Thyroid gland (tissue), 4 donors: ENCODE data around the gene RFX3.

Source experiments
- POLR2A ChIP-seq, 2 donors: fragments of 450-650 bp; IDR thresholded peaks; one replicate each; pipeline ENCODE4 v1.6.1; 2017; ENCODE audit warnings: antibody characterized with exemption in 2 of 2, mild to moderate bottlenecking in 2 of 2, moderate library complexity in 1 of 2
- TF ChIP-seq, protein P1 (sequence below), 6 experiments: fragments of 200-600 bp in 3 of 6; fragments of 450-650 bp in 3 of 6; sonication (generic) in 3 of 6; IDR thresholded peaks; one replicate each; pipeline ENCODE4 v1.5.1; 2016 to 2019; ENCODE audit warnings: antibody characterized with exemption in 6 of 6, mild to moderate bottlenecking in 2 of 6, inconsistent platforms in 1 of 6, moderate library complexity in 1 of 6

- TF ChIP-seq, protein P1, sequence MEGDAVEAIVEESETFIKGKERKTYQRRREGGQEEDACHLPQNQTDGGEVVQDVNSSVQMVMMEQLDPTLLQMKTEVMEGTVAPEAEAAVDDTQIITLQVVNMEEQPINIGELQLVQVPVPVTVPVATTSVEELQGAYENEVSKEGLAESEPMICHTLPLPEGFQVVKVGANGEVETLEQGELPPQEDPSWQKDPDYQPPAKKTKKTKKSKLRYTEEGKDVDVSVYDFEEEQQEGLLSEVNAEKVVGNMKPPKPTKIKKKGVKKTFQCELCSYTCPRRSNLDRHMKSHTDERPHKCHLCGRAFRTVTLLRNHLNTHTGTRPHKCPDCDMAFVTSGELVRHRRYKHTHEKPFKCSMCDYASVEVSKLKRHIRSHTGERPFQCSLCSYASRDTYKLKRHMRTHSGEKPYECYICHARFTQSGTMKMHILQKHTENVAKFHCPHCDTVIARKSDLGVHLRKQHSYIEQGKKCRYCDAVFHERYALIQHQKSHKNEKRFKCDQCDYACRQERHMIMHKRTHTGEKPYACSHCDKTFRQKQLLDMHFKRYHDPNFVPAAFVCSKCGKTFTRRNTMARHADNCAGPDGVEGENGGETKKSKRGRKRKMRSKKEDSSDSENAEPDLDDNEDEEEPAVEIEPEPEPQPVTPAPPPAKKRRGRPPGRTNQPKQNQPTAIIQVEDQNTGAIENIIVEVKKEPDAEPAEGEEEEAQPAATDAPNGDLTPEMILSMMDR (IDR thresholded peaks at IDR 0.05), result no peak
- TF ChIP-seq POLR2A (IDR thresholded peaks at IDR 0.05), result no peak
Observed at GRCh38 chr9:3386753-3387152, 139.0 kb downstream of the RFX3 start.
